WI38 (cell line): ENCODE data around the gene CD93.

Experiments used
- H3K4me3 ChIP-seq: 2 replicates; pipeline ENCODE4 v1.5.1; 2011; ENCODE audit warnings: low read depth, mild to moderate bottlenecking, control low read depth, low read length
- CTCF ChIP-seq: IDR thresholded peaks from 2 replicates; pipeline ENCODE4 v1.5.1; 2012; ENCODE audit warnings: low read depth, mild to moderate bottlenecking, control low read depth, low read length

CD93 gene

GRCh38 chr20:23092861-23093495 lies 6.9 kb upstream of the CD93 start:
- no peak for TF ChIP-seq CTCF
- no peak overlapping the region for H3K4me3 ChIP-seq

DNA sequence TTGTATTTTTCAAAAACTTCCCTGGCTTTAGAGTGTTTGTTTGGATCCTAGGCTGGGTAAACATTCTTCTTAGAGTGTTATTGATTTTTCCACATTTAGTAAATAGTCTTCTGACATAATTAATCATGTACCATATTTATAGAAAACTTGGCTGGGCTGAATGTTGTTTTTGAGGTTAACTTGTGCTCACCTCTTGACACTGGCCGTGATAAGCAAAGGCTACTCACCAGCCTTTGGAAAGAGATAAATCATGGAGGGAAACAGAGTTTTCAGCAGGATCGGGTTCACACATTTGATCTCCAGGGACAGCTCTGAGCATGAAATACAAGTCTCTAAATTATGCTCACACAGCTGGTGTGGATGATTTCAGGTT lies 6.2 kb upstream of the CD93 start:
- TF ChIP-seq CTCF = no peak
- no peak overlapping the region for H3K4me3 ChIP-seq

GRCh38 chr20:23091721-23092383 lies 5.7 kb upstream of the CD93 start:
- TF ChIP-seq CTCF = no peak
- no peak overlapping the region for H3K4me3 ChIP-seq

- TF ChIP-seq CTCF = no peak
- no peak overlapping the region for H3K4me3 ChIP-seq
These were observed 4.8 kb upstream of the CD93 start for GRCh38 chr20:23090878-23091277.

- H3K4me3 ChIP-seq = no peak overlapping the region
- no peak for TF ChIP-seq CTCF
These were observed 4.0 kb upstream of the CD93 start for GRCh38 chr20:23090147-23090546.

- TF ChIP-seq CTCF = no peak
- H3K4me3 ChIP-seq = no peak overlapping the region
These were observed 2.7 kb upstream of the CD93 start for GRCh38 chr20:23088866-23089265.

- H3K4me3 ChIP-seq = no peak overlapping the region
- no peak for TF ChIP-seq CTCF
These were observed 1.6 kb upstream of the CD93 start for GRCh38 chr20:23087587-23088251.
